ENCODE measurements around the gene ATP2B3.

The ATP2B3 gene

DNA sequence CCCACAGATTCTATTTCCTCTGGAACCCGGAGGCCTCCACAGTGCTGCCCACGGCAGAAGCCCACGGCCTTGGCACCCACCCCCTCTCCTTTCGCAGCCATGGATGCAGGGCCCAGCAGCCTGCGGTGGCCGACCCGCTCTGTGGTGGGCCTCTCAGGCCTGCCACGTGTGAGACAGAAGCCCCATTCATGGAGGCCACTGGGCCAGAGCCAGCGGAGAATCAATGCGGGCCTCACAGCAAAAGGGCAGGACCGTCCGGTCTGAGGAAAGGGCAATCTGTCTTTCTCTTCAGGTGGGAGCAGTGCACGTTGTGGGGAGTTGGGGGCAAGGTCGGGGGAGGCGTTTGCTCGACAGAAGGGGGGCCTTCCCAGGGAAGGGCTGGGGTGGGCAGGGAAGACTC lies 38.7 kb upstream of the ATP2B3 start:
- no peak overlapping the region for H3K27ac Mint-ChIP-seq
- H3K36me3 Mint-ChIP-seq (ENCODE audit: low read depth), result no peaks in the 10 kb centered on the region
- peaks cover 4% of the 10 kb centered on the region for H3K4me1 Mint-ChIP-seq (ENCODE audit: low read depth)
- H3K27me3 Mint-ChIP-seq, result peaks cover 10% of the 10 kb centered on the region
- H3K9me3 Mint-ChIP-seq, result no peaks in the 10 kb centered on the region
- no peak for DNase-seq
- no peak overlapping the region for H3K4me3 Mint-ChIP-seq

GRCh38 chrX:153481043-153481442 lies 36.4 kb upstream of the ATP2B3 start:
- Mint-ChIP-seq H3K4me1 (ENCODE audit: low read depth) (peaks cover under 1% of the 10 kb centered on the region), H3K27ac (no peak overlapping the region), H3K36me3 (ENCODE audit: low read depth) (no peaks in the 10 kb centered on the region), H3K9me3 (no peaks in the 10 kb centered on the region), H3K27me3 (peaks cover 7% of the 10 kb centered on the region), H3K4me3 (no peak overlapping the region)
- DNase-seq, result no peak

DNA sequence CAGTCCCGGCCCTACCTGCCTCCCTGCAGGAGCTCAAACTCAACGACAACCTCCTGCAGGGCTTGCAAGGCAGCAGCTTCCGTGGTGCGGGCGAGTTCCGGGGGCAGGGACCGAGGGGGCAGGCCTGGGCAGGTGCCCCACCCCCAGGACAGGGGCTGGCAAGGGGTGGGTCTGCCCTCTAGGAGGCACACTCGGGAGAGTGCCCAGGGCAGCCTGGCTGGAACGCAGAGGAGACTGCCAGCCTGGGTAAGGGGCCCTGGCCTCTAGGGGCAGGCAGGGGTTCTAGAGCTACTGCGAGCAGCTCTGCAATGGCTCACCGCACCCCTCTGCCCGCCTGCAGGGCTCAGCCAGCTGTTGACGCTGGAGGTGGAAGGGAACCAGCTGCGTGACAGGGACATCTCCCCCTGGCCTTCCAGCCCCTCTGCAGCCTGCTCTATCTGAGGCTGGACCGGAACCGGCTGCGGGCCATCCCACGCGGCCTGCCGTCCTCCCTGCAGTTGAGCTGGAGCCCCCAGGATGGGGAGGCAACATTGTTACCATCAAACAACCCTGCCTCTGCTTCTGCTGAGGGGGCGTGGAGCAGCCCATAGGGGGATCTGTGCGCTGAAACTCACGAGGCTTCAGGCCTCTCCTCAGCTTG lies 34.9 kb upstream of the ATP2B3 start:
- no peak overlapping the region for H3K27ac Mint-ChIP-seq
- H3K4me3 Mint-ChIP-seq, result no peak overlapping the region
- no peaks in the 10 kb centered on the region for H3K9me3 Mint-ChIP-seq
- DNase-seq, result no peak
- H3K27me3 Mint-ChIP-seq, result peaks cover 4% of the 10 kb centered on the region
- H3K4me1 Mint-ChIP-seq (ENCODE audit: low read depth), result no peaks in the 10 kb centered on the region
- H3K36me3 Mint-ChIP-seq (ENCODE audit: low read depth), result no peaks in the 10 kb centered on the region

GRCh38 chrX:153485396-153486080 lies 31.9 kb upstream of the ATP2B3 start:
- Mint-ChIP-seq H3K36me3 (ENCODE audit: low read depth) (no peaks in the 10 kb centered on the region), H3K27ac (no peak overlapping the region), H3K4me1 (ENCODE audit: low read depth) (no peaks in the 10 kb centered on the region), H3K4me3 (no peak overlapping the region), H3K27me3 (no peaks in the 10 kb centered on the region), H3K9me3 (no peaks in the 10 kb centered on the region)
- DNase-seq, result no peak

DNA sequence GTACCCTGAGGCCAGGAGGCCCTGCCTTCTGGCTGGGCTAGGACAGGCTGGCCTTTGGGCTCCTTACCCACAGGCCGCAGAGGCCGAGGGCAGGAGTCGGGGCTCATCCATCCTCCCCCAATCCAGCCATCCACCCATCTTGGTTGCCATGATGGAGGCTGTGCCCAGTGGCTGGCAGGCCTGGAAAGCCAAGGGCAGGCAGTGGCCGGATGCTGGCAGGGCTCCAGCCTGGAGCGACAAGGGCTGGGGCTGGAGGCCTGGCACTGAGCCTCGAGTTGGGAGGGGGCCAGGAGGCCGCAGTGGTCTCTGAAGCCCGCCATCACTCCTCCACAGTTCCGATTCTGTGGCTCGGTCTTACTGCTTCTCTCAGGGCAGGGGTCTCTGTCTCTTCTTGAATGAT lies 31.3 kb upstream of the ATP2B3 start:
- H3K9me3 Mint-ChIP-seq, result no peaks in the 10 kb centered on the region
- H3K27me3 Mint-ChIP-seq, result no peaks in the 10 kb centered on the region
- no peaks in the 10 kb centered on the region for H3K36me3 Mint-ChIP-seq (ENCODE audit: low read depth)
- H3K4me1 Mint-ChIP-seq (ENCODE audit: low read depth), result no peaks in the 10 kb centered on the region
- no peak for DNase-seq
- H3K27ac Mint-ChIP-seq, result no peak overlapping the region
- H3K4me3 Mint-ChIP-seq, result no peak overlapping the region

DNA sequence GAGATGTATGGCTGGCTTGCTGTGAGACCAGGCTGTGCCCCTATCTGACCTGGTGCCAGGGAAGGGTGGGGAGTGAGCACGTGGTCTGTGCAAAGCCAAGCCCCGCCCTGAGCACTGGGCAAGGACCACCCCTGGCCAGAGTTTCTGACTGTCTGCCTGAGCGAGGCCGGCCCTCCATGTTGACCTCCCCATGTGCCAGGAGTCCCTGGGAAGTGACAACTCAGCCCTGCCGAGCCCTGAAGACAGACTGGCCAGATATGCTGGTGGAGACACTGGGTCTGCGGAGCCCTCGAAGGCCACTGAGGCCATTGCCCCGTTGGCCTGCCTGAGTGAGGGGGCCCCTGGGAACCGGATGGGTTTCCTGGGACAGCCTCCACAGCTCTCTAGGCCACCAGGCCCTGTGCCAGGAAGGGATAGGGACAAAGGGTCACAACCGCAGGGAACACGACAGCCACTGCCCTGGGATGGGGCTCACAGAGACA lies 29.8 kb upstream of the ATP2B3 start:
- Mint-ChIP-seq H3K4me1 (ENCODE audit: low read depth) (no peaks in the 10 kb centered on the region), H3K27me3 (no peaks in the 10 kb centered on the region), H3K36me3 (ENCODE audit: low read depth) (no peaks in the 10 kb centered on the region), H3K9me3 (no peaks in the 10 kb centered on the region), H3K27ac (no peak overlapping the region), H3K4me3 (no peak overlapping the region)
- DNase-seq, result no peak

DNA sequence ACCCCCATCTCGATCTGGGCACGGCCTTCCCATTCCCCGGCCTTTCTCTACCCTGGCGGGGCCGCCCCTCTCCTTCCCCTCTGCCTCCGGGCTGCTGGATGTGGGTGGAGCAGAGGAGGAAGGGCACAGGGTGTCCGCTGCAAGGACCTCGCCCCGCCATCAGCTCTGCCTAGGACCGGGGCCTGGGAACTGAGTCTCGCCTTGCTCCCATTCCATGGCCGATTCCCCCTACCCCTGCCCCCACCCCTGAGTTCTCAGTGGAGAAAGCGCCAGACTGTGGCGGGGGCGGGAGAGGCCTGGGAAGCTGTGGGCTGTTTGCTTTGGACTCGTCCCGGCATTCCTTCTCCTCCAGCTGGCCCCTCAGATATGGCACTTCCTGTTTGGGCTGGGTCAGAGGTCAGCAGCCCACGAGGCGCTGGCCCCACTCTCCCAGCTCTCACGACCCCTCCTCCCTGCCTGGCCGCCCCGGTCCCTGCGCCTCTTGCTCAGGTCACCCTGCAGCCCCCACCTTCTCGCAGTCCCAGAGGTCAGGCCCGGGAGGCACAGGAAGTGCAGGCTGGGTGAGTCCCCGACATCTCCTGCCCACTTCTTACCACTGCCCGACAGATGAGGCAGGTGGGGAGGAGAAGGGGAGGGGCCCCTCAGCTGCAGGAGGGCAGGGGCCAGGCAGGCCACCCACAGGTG lies 29.1 kb upstream of the ATP2B3 start:
- no peaks in the 10 kb centered on the region for H3K4me1 Mint-ChIP-seq (ENCODE audit: low read depth)
- DNase-seq, result no peak
- no peaks in the 10 kb centered on the region for H3K36me3 Mint-ChIP-seq (ENCODE audit: low read depth)
- H3K27me3 Mint-ChIP-seq, result no peaks in the 10 kb centered on the region
- H3K27ac Mint-ChIP-seq, result no peak overlapping the region
- H3K9me3 Mint-ChIP-seq, result no peaks in the 10 kb centered on the region
- H3K4me3 Mint-ChIP-seq, result no peak overlapping the region

DNA sequence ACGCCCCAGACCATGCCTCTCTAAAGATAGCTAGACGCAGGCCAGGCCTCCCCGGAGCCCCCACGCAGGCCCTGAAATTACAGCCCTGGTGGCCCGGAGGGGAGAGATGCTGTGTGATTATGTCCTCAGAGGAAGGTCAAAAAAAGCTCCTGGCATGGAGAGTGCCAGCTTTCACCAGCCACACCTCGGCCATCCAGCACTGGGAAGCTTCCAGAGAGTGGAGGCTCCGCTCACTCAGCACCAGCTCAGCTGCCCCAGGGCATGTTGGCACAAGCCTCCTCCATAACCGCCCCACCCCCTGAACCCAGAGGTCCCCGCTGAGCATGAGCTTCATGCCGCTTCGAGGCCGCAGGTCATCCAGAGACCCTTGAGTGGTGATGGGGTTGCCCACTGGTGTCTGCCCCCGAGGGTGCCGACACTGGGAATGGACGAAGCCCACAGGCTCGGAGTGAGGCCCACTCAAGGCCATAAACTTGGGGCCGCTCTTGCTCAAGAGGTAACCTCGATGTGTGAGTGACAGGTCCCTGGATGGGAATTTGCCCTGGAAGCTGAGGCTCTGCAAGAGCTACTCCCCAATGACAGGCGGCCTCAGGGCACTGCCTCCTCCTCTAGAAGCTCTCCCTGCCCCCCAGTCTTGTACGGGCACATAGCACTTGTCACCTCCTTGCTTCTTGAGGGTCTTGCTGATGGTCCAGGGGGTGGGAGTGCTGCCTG lies 27.1 kb upstream of the ATP2B3 start:
- H3K36me3 Mint-ChIP-seq (ENCODE audit: low read depth), result no peaks in the 10 kb centered on the region
- H3K27me3 Mint-ChIP-seq, result peaks cover 9% of the 10 kb centered on the region
- H3K4me1 Mint-ChIP-seq (ENCODE audit: low read depth), result no peaks in the 10 kb centered on the region
- no peaks in the 10 kb centered on the region for H3K9me3 Mint-ChIP-seq
- H3K4me3 Mint-ChIP-seq, result no peak overlapping the region
- no peak overlapping the region for H3K27ac Mint-ChIP-seq
- DNase-seq, result no peak

GRCh38 chrX:153491351-153491914 lies 26.0 kb upstream of the ATP2B3 start:
- Mint-ChIP-seq H3K4me1 (ENCODE audit: low read depth) (no peaks in the 10 kb centered on the region), H3K36me3 (ENCODE audit: low read depth) (no peaks in the 10 kb centered on the region), H3K4me3 (no peak overlapping the region), H3K27me3 (peaks cover 14% of the 10 kb centered on the region), H3K9me3 (no peaks in the 10 kb centered on the region), H3K27ac (no peak overlapping the region)
- no peak for DNase-seq

- Mint-ChIP-seq H3K36me3 (ENCODE audit: low read depth) (no peaks in the 10 kb centered on the region), H3K27ac (no peak overlapping the region), H3K9me3 (no peaks in the 10 kb centered on the region), H3K27me3 (peaks cover 14% of the 10 kb centered on the region), H3K4me3 (no peak overlapping the region), H3K4me1 (ENCODE audit: low read depth) (no peaks in the 10 kb centered on the region)
- DNase-seq, result no peak
Observed at GRCh38 chrX:153491918-153492317, 25.5 kb upstream of the ATP2B3 start.

GRCh38 chrX:153492543-153492942 lies 24.9 kb upstream of the ATP2B3 start:
- peaks cover 14% of the 10 kb centered on the region for H3K27me3 Mint-ChIP-seq
- H3K27ac Mint-ChIP-seq, result no peak overlapping the region
- H3K4me1 Mint-ChIP-seq (ENCODE audit: low read depth), result no peaks in the 10 kb centered on the region
- no peaks in the 10 kb centered on the region for H3K9me3 Mint-ChIP-seq
- no peaks in the 10 kb centered on the region for H3K36me3 Mint-ChIP-seq (ENCODE audit: low read depth)
- no peak for DNase-seq
- H3K4me3 Mint-ChIP-seq, result no peak overlapping the region

DNA sequence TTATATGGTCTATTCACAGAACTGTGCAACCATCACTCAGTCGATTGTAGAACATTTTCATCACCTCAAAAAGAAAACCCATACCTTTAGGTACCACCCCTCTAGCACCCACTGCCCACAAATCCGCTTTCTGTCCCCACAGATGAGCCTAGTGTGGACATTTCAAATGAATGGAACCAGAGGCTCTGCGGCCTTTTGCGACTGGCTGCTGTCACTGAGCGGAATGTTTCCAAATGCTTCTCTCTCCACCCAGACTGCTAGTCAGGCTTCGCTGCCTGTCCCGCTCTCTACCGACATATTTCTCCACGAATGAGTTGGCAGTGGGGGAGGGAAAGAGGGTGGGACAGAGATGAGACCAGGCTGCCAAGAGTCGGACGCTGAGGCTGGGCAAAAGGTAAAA lies 24.4 kb upstream of the ATP2B3 start:
- no peak overlapping the region for H3K4me3 Mint-ChIP-seq
- no peaks in the 10 kb centered on the region for H3K36me3 Mint-ChIP-seq (ENCODE audit: low read depth)
- DNase-seq, result no peak
- H3K27ac Mint-ChIP-seq, result no peak overlapping the region
- H3K9me3 Mint-ChIP-seq, result no peaks in the 10 kb centered on the region
- H3K4me1 Mint-ChIP-seq (ENCODE audit: low read depth), result no peaks in the 10 kb centered on the region
- H3K27me3 Mint-ChIP-seq, result peaks cover 19% of the 10 kb centered on the region

- H3K27me3 Mint-ChIP-seq, result peaks cover 24% of the 10 kb centered on the region
- H3K4me1 Mint-ChIP-seq (ENCODE audit: low read depth), result no peaks in the 10 kb centered on the region
- no peak overlapping the region for H3K4me3 Mint-ChIP-seq
- H3K27ac Mint-ChIP-seq, result no peak overlapping the region
- DNase-seq, result no peak
- no peaks in the 10 kb centered on the region for H3K9me3 Mint-ChIP-seq
- H3K36me3 Mint-ChIP-seq (ENCODE audit: low read depth), result no peaks in the 10 kb centered on the region
Observed at GRCh38 chrX:153494061-153494460, 23.4 kb upstream of the ATP2B3 start.

DNA sequence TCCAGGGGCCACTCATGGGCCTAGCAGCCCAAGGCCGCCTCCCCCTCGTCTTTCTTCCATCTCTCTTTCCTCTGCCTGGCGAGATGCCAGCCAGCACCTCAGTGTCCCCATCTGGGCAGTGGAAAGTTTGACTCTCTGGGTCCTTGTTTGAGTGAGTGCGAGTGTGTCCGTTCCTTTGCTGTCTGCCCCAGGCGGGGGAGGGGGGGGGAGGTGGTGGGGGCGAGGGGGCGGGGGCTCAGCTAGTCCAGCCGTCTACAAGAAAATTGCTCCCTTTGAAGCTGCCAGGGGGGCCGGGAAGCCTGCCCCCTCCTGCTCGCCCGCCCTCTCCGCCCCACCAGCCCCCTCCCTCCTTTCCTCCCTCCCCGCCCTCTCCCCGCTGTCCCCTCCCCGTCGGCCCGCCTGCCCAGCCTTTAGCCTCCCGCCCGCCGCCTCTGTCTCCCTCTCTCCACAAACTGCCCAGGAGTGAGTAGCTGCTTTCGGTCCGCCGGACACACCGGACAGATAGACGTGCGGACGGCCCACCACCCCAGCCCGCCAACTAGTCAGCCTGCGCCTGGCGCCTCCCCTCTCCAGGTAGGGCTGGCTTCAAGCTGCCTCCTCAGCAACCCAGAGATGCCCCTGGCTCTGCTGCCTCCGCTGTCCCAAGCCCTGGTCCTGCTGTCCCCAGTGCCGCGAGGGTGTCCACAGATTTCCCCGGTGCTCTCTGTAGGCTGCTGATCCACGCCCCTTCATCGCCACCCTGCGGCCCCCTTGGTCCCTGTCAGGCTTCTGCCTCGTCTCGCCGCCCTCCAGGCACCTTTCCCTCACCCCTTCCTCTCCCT lies 22.7 kb upstream of the ATP2B3 start, which contains the start of gene BGN:
Gene BGN (plus strand): TSS at position 440 of the 821 bp plus-strand sequence. CDS start 9,652 bp downstream, outside the sequence.
- H3K27me3 Mint-ChIP-seq, result peaks cover 24% of the 10 kb centered on the region
- DNase-seq, result peak; percentile 34
- H3K27ac Mint-ChIP-seq, result no peak within 1 kb of the TSS
- no peaks in the 10 kb centered on the region for H3K36me3 Mint-ChIP-seq (ENCODE audit: low read depth)
- no peak within 1 kb of the TSS for H3K4me3 Mint-ChIP-seq
- no peaks in the 10 kb centered on the region for H3K9me3 Mint-ChIP-seq
- H3K4me1 Mint-ChIP-seq (ENCODE audit: low read depth), result no peaks in the 10 kb centered on the region
